PC-9 (cell line): ENCODE data around the gene DNMBP.

Experiments used
- CTCF ChIP-seq: fragments of 200-600 bp; sonication (generic); conservative IDR thresholded peaks from 2 replicates; pipeline ENCODE4 v1.6.1; 2017; ENCODE audit warnings: mixed run types, antibody characterized with exemption, mild to moderate bottlenecking, moderate library complexity
- EZH2 ChIP-seq: fragments of 200-600 bp; sonication (generic); IDR thresholded peaks from 2 replicates; pipeline ENCODE4 v1.8.0; 2017; ENCODE audit warnings: antibody characterized with exemption, low read depth

- TF ChIP-seq EZH2 (no peak), CTCF (no peak)
Measured at GRCh38 chr10:99958806-99959205, 50.9 kb downstream of the DNMBP start.
